Measurements from ENCODE around the gene PTEN.

DNA sequence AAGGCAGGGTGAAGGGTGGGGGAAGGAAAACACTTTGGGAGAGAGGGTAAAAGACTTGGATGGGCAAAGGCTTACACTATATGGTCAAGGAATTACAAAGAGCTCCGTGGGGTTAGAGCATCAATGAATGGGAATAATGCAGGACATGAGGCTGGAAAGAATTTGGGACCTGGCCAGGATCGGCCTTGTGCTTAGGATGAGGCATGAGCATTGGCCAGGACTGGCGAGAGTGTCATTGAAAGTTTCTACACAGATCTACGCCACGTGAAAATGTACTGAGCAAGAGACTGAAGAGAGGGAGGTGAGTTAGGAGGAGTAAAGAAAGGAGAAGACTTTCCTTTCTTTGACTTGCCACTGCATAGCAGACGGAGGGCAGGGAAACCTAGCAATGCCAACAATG, 142.8 kb downstream of the PTEN start:
- TF ChIP-seq CTCF (conservative IDR thresholded peaks at IDR 0.05; ENCODE audit: low read length) (no peak), EZH2phosphoT487 (IDR thresholded peaks at IDR 0.05; ENCODE audit: borderline replicate concordance) (no peak)
